Keratinocyte (primary cell): ENCODE measurements around the gene AP2A2.

Experiments
- CTCF ChIP-seq, 3 experiments: IDR thresholded peaks in 1 of 3; conservative IDR thresholded peaks in 1 of 3; optimal IDR thresholded peaks in 1 of 3; 2 replicates in 2 of 3; 3 replicates in 1 of 3; pipeline versions ENCODE3 to v1.5.1; 2011; ENCODE audit warnings: low read length in 3 of 3, mild to moderate bottlenecking in 3 of 3, moderate library complexity in 2 of 3, control low read depth in 1 of 3, inconsistent platforms in 1 of 3; ENCODE audit not compliant: insufficient read depth in 2 of 3; ENCODE audit errors: extremely low read depth in 1 of 3
- EZH2 ChIP-seq: IDR thresholded peaks from one replicate; pipeline ENCODE4 v1.6.1; 2012; ENCODE audit warnings: inconsistent platforms, mild to moderate bottlenecking, low read length, moderate library complexity

DNA sequence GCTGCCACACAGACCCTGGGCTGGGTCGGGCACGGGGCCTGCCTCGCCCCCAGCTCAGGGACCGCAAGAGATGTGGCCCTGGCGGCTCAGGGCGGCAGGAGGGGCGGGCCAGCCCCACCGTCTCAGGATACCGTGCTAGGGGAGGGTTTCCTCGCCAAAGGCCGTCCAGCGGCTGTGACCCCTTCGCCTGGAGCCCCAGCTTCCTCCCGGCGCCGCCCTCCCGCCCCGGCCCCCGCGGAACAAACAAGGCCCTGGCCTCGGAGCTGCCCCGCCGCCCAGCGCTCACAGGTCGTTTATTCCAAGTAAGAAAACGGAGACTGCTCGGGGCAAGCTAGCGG, 543 bp upstream of the AP2A2 start:
- TF ChIP-seq CTCF (optimal IDR thresholded peaks at IDR 0.05 in 1 of 3, IDR thresholded peaks at IDR 0.05 in 1 of 3, conservative IDR thresholded peaks at IDR 0.05 in 1 of 3; ENCODE audit: extremely low read depth in 1 of 3, insufficient read depth in 2 of 3, low read length in 3 of 3) = no peak
- no peak for TF ChIP-seq EZH2
